Epithelial cell of proximal tubule (primary cell): ENCODE data around the gene PCK1. TPM values are rescaled to one million over a fixed set of nuclear protein-coding genes. Genes with fewer than 3 reads are reported as not detected.

Experiments used
- DNase-seq: peaks from one replicate; pipeline ENCODE4 v3.0.0-alpha.2; 2011; ENCODE audit warnings: low read depth
- H3K4me3 ChIP-seq: 2 replicates; pipeline ENCODE4 v1.5.1; 2011; ENCODE audit warnings: low read depth, mild to moderate bottlenecking, low read length
- CTCF ChIP-seq: conservative IDR thresholded peaks from 2 replicates; pipeline ENCODE4 v1.5.1; 2012; ENCODE audit warnings: low read depth, mild to moderate bottlenecking, low read length
- total RNA-seq: library from RNA; depleted of rRNA; stranded (reverse); fragments of >200 nt; gene quantifications from 2 replicates; pipeline ENCODE4 v1.2.3, GENCODE V29; 2015

Gene PCK1
- total RNA-seq, 1 donor from 2014 or later = not detected

GRCh38 chr20:57556980-57557274, 4.0 kb upstream of the PCK1 start:
- DNase-seq = no peak
- H3K4me3 ChIP-seq = no peak overlapping the region
- TF ChIP-seq CTCF = no peak

- DNase-seq = no peak
- TF ChIP-seq CTCF = no peak
- H3K4me3 ChIP-seq = no peak overlapping the region
Measured at GRCh38 chr20:57557926-57558613, 2.8 kb upstream of the PCK1 start.

GRCh38 chr20:57558614-57559288, 2.2 kb upstream of the PCK1 start:
- H3K4me3 ChIP-seq = no peak overlapping the region
- no peak for DNase-seq
- TF ChIP-seq CTCF = no peak

GRCh38 chr20:57559289-57559634, 1.6 kb upstream of the PCK1 start:
- DNase-seq = no peak
- TF ChIP-seq CTCF = no peak
- no peak overlapping the region for H3K4me3 ChIP-seq

GRCh38 chr20:57559658-57560553, 1.0 kb upstream of the PCK1 start:
- TF ChIP-seq CTCF = no peak
- H3K4me3 ChIP-seq = no peak overlapping the region
- no peak for DNase-seq

- no peak for DNase-seq
- H3K4me3 ChIP-seq = peak overlapping the region; percentile 16
- no peak for TF ChIP-seq CTCF
Measured at GRCh38 chr20:57561356-57562279, 708 bp downstream of the PCK1 start.
